ENCODE data around the gene RXRA. TPM values are rescaled to one million over a fixed set of nuclear protein-coding genes. Genes with fewer than 3 reads are reported as not detected.

The RXRA gene
- total RNA-seq, 1 donor from 2014 or later, result 22.8 TPM

- Mint-ChIP-seq H3K4me3 (ENCODE audit: low read depth) (no peak overlapping the region), H3K4me1 (ENCODE audit: low read depth) (no peaks in the 10 kb centered on the region), H3K27me3 (ENCODE audit: low read depth) (no peaks in the 10 kb centered on the region), H3K9me3 (no peaks in the 10 kb centered on the region), H3K27ac (no peak overlapping the region), H3K36me3 (ENCODE audit: low read depth) (no peaks in the 10 kb centered on the region)
- no peak for DNase-seq (ENCODE audit: low spot score)
- intact Hi-C loops (cut with micrococcal nuclease), result loop anchor here (1.0 kb wide), 1 partner anchor 79 kb away; no protein-coding TSS in a partner anchor
Observed at GRCh38 chr9:134364391-134365114, 38.3 kb downstream of the RXRA start.

- H3K36me3 Mint-ChIP-seq (ENCODE audit: low read depth), result no peaks in the 10 kb centered on the region
- no peak for DNase-seq (ENCODE audit: low spot score)
- no peaks in the 10 kb centered on the region for H3K27me3 Mint-ChIP-seq (ENCODE audit: low read depth)
- intact Hi-C loops (cut with micrococcal nuclease), result no loop called here
- no peaks in the 10 kb centered on the region for H3K9me3 Mint-ChIP-seq
- H3K4me3 Mint-ChIP-seq (ENCODE audit: low read depth), result no peak overlapping the region
- no peaks in the 10 kb centered on the region for H3K4me1 Mint-ChIP-seq (ENCODE audit: low read depth)
- no peak overlapping the region for H3K27ac Mint-ChIP-seq
Observed at GRCh38 chr9:134365115-134365596, 38.9 kb downstream of the RXRA start.

GRCh38 chr9:134365791-134366222 lies 39.6 kb downstream of the RXRA start:
- H3K27ac Mint-ChIP-seq, result no peak overlapping the region
- H3K36me3 Mint-ChIP-seq (ENCODE audit: low read depth), result no peaks in the 10 kb centered on the region
- no peaks in the 10 kb centered on the region for H3K4me1 Mint-ChIP-seq (ENCODE audit: low read depth)
- H3K9me3 Mint-ChIP-seq, result no peaks in the 10 kb centered on the region
- no peak for DNase-seq (ENCODE audit: low spot score)
- no peaks in the 10 kb centered on the region for H3K27me3 Mint-ChIP-seq (ENCODE audit: low read depth)
- no peak overlapping the region for H3K4me3 Mint-ChIP-seq (ENCODE audit: low read depth)
- intact Hi-C loops (cut with micrococcal nuclease), result no loop called here

GRCh38 chr9:134366223-134367031 lies 40.2 kb downstream of the RXRA start:
- H3K27me3 Mint-ChIP-seq (ENCODE audit: low read depth), result no peaks in the 10 kb centered on the region
- no peak for DNase-seq (ENCODE audit: low spot score)
- no peaks in the 10 kb centered on the region for H3K9me3 Mint-ChIP-seq
- H3K4me1 Mint-ChIP-seq (ENCODE audit: low read depth), result no peaks in the 10 kb centered on the region
- no peak overlapping the region for H3K27ac Mint-ChIP-seq
- no peaks in the 10 kb centered on the region for H3K36me3 Mint-ChIP-seq (ENCODE audit: low read depth)
- intact Hi-C loops (cut with micrococcal nuclease), result no loop called here
- no peak overlapping the region for H3K4me3 Mint-ChIP-seq (ENCODE audit: low read depth)

- Mint-ChIP-seq H3K36me3 (ENCODE audit: low read depth) (no peaks in the 10 kb centered on the region), H3K4me3 (ENCODE audit: low read depth) (no peak overlapping the region), H3K27ac (no peak overlapping the region), H3K9me3 (no peaks in the 10 kb centered on the region), H3K27me3 (ENCODE audit: low read depth) (no peaks in the 10 kb centered on the region), H3K4me1 (ENCODE audit: low read depth) (no peaks in the 10 kb centered on the region)
- DNase-seq (ENCODE audit: low spot score), result no peak
- intact Hi-C loops (cut with micrococcal nuclease), result no loop called here
Observed at GRCh38 chr9:134367061-134367460, 40.8 kb downstream of the RXRA start.

GRCh38 chr9:134367791-134368490 lies 41.7 kb downstream of the RXRA start:
- intact Hi-C loops (cut with micrococcal nuclease), result no loop called here
- Mint-ChIP-seq H3K4me3 (ENCODE audit: low read depth) (no peak overlapping the region), H3K27ac (no peak overlapping the region), H3K9me3 (no peaks in the 10 kb centered on the region), H3K4me1 (ENCODE audit: low read depth) (no peaks in the 10 kb centered on the region), H3K27me3 (ENCODE audit: low read depth) (no peaks in the 10 kb centered on the region), H3K36me3 (ENCODE audit: low read depth) (no peaks in the 10 kb centered on the region)
- DNase-seq (ENCODE audit: low spot score), result no peak

GRCh38 chr9:134368571-134368970 lies 42.3 kb downstream of the RXRA start:
- H3K36me3 Mint-ChIP-seq (ENCODE audit: low read depth), result no peaks in the 10 kb centered on the region
- no peak for DNase-seq (ENCODE audit: low spot score)
- no peak overlapping the region for H3K27ac Mint-ChIP-seq
- intact Hi-C loops (cut with micrococcal nuclease), result no loop called here
- no peaks in the 10 kb centered on the region for H3K27me3 Mint-ChIP-seq (ENCODE audit: low read depth)
- H3K4me3 Mint-ChIP-seq (ENCODE audit: low read depth), result no peak overlapping the region
- no peaks in the 10 kb centered on the region for H3K4me1 Mint-ChIP-seq (ENCODE audit: low read depth)
- no peaks in the 10 kb centered on the region for H3K9me3 Mint-ChIP-seq

- intact Hi-C loops (cut with micrococcal nuclease), result no loop called here
- H3K36me3 Mint-ChIP-seq (ENCODE audit: low read depth), result no peaks in the 10 kb centered on the region
- DNase-seq (ENCODE audit: low spot score), result no peak
- no peaks in the 10 kb centered on the region for H3K27me3 Mint-ChIP-seq (ENCODE audit: low read depth)
- no peaks in the 10 kb centered on the region for H3K9me3 Mint-ChIP-seq
- H3K4me1 Mint-ChIP-seq (ENCODE audit: low read depth), result no peaks in the 10 kb centered on the region
- H3K27ac Mint-ChIP-seq, result no peak overlapping the region
- no peak overlapping the region for H3K4me3 Mint-ChIP-seq (ENCODE audit: low read depth)
Observed at GRCh38 chr9:134369416-134370212, 43.4 kb downstream of the RXRA start.

GRCh38 chr9:134370213-134370492 lies 43.9 kb downstream of the RXRA start:
- Mint-ChIP-seq H3K4me3 (ENCODE audit: low read depth) (no peak overlapping the region), H3K4me1 (ENCODE audit: low read depth) (no peaks in the 10 kb centered on the region), H3K27ac (no peak overlapping the region), H3K27me3 (ENCODE audit: low read depth) (no peaks in the 10 kb centered on the region), H3K36me3 (ENCODE audit: low read depth) (no peaks in the 10 kb centered on the region), H3K9me3 (no peaks in the 10 kb centered on the region)
- no peak for DNase-seq (ENCODE audit: low spot score)
- intact Hi-C loops (cut with micrococcal nuclease), result no loop called here

GRCh38 chr9:134370638-134371037 lies 44.4 kb downstream of the RXRA start:
- intact Hi-C loops (cut with micrococcal nuclease), result no loop called here
- H3K36me3 Mint-ChIP-seq (ENCODE audit: low read depth), result no peaks in the 10 kb centered on the region
- DNase-seq (ENCODE audit: low spot score), result no peak

GRCh38 chr9:134371731-134372130 lies 45.5 kb downstream of the RXRA start:
- no peaks in the 10 kb centered on the region for H3K9me3 Mint-ChIP-seq
- H3K4me1 Mint-ChIP-seq (ENCODE audit: low read depth), result no peaks in the 10 kb centered on the region
- DNase-seq (ENCODE audit: low spot score), result no peak
- H3K27me3 Mint-ChIP-seq (ENCODE audit: low read depth), result no peaks in the 10 kb centered on the region
- H3K4me3 Mint-ChIP-seq (ENCODE audit: low read depth), result no peak overlapping the region
- H3K36me3 Mint-ChIP-seq (ENCODE audit: low read depth), result no peaks in the 10 kb centered on the region
- no peak overlapping the region for H3K27ac Mint-ChIP-seq
- intact Hi-C loops (cut with micrococcal nuclease), result no loop called here

More at GRCh38 chr9:134370638-134371037, 44.4 kb downstream of the RXRA start:
- no peaks in the 10 kb centered on the region for H3K9me3 Mint-ChIP-seq
- no peaks in the 10 kb centered on the region for H3K27me3 Mint-ChIP-seq (ENCODE audit: low read depth)
- H3K4me1 Mint-ChIP-seq (ENCODE audit: low read depth), result no peaks in the 10 kb centered on the region
- H3K4me3 Mint-ChIP-seq (ENCODE audit: low read depth), result no peak overlapping the region
- H3K27ac Mint-ChIP-seq, result no peak overlapping the region

- Mint-ChIP-seq H3K27me3 (ENCODE audit: low read depth) (no peaks in the 10 kb centered on the region), H3K4me1 (ENCODE audit: low read depth) (no peaks in the 10 kb centered on the region), H3K9me3 (no peaks in the 10 kb centered on the region), H3K4me3 (ENCODE audit: low read depth) (no peak overlapping the region), H3K36me3 (ENCODE audit: low read depth) (no peaks in the 10 kb centered on the region), H3K27ac (no peak overlapping the region)
- intact Hi-C loops (cut with micrococcal nuclease), result no loop called here
- no peak for DNase-seq (ENCODE audit: low spot score)
Observed at GRCh38 chr9:134372581-134373267, 46.5 kb downstream of the RXRA start.
